HepG2 (cell line): ENCODE results near the gene MYL2. TPM values are rescaled to one million over a fixed set of nuclear protein-coding genes. Genes with fewer than 3 reads are reported as not detected.

Experiments used
- ATRX ChIP-seq: sonication (generic); formaldehyde crosslinking; IDR thresholded peaks from 2 replicates; pipeline ENCODE4 v1.4.0; 2020; ENCODE audit warnings: missing genetic modification reagents, borderline replicate concordance
- CENPX ChIP-seq: sonication (generic); formaldehyde crosslinking; IDR thresholded peaks from 2 replicates; pipeline ENCODE4 v1.9.0; 2021; ENCODE audit warnings: mild to moderate bottlenecking, missing genetic modification reagents, moderate library complexity
- DR1 ChIP-seq: sonication (generic); formaldehyde crosslinking; IDR thresholded peaks from 2 replicates; pipeline ENCODE4 v1.8.0; 2021; ENCODE audit warnings: mild to moderate bottlenecking, missing genetic modification reagents, inconsistent platforms
- ELF4 ChIP-seq: sonication (generic); formaldehyde crosslinking; IDR thresholded peaks from 2 replicates; pipeline ENCODE4 v1.5.0; 2020; ENCODE audit warnings: missing genetic modification reagents, mild to moderate bottlenecking, moderate library complexity, borderline replicate concordance
- MLX ChIP-seq: IDR thresholded peaks from 2 replicates; pipeline ENCODE4 v1.6.1; 2016
- MXI1 ChIP-seq: IDR thresholded peaks from 3 replicates; pipeline ENCODE4 v1.6.1; 2012; ENCODE audit warnings: low read depth, low read length, inconsistent platforms, borderline replicate concordance
- RBM22 ChIP-seq: fragments of 200-400 bp; formaldehyde crosslinking; optimal IDR thresholded peaks from 2 replicates; pipeline ENCODE3; 2017; ENCODE audit warnings: mild to moderate bottlenecking, low read length, moderate library complexity
- SETDB1 ChIP-seq: sonication (generic); formaldehyde crosslinking; IDR thresholded peaks from 2 replicates; pipeline ENCODE4 v1.5.1; 2020; ENCODE audit warnings: missing genetic modification reagents, mild to moderate bottlenecking, borderline replicate concordance
- XRCC5 ChIP-seq: fragments of 200-400 bp; formaldehyde crosslinking; optimal IDR thresholded peaks from 2 replicates; pipeline ENCODE3; 2017; ENCODE audit warnings: mild to moderate bottlenecking, low read length
- ZFP90 ChIP-seq: sonication (generic); formaldehyde crosslinking; IDR thresholded peaks from 2 replicates; pipeline ENCODE4 v1.8.0; 2022; ENCODE audit warnings: missing genetic modification reagents, mild to moderate bottlenecking, inconsistent platforms, borderline replicate concordance
- ZFP91 ChIP-seq: sonication (generic); formaldehyde crosslinking; IDR thresholded peaks from 2 replicates; pipeline ENCODE4 v1.9.0; 2022; ENCODE audit warnings: missing genetic modification reagents, mild to moderate bottlenecking, borderline replicate concordance
- ZNF142 ChIP-seq: sonication (generic); formaldehyde crosslinking; IDR thresholded peaks from 2 replicates; pipeline ENCODE4 v1.4.0; 2020; ENCODE audit warnings: missing genetic modification reagents
- ZNF18 ChIP-seq: sonication (generic); formaldehyde crosslinking; IDR thresholded peaks from 2 replicates; pipeline ENCODE4 v1.8.0; 2022; ENCODE audit warnings: mild to moderate bottlenecking, missing genetic modification reagents; ENCODE audit not compliant: insufficient replicate concordance
- ZNF180 ChIP-seq: sonication (generic); formaldehyde crosslinking; IDR thresholded peaks from 2 replicates; pipeline ENCODE4 v1.4.0; 2020; ENCODE audit warnings: low read depth, missing genetic modification reagents, borderline replicate concordance
- ZNF230 ChIP-seq: sonication (generic); formaldehyde crosslinking; IDR thresholded peaks from 2 replicates; pipeline ENCODE4 v1.4.0; 2020; ENCODE audit warnings: mild to moderate bottlenecking, missing genetic modification reagents
- ZNF337 ChIP-seq: sonication (generic); formaldehyde crosslinking; IDR thresholded peaks from 2 replicates; pipeline ENCODE4 v1.5.1; 2020; ENCODE audit warnings: missing genetic modification reagents, low read depth, mild to moderate bottlenecking, borderline replicate concordance
- ZNF354B ChIP-seq: sonication (generic); formaldehyde crosslinking; IDR thresholded peaks from 2 replicates; pipeline ENCODE4 v1.8.0; 2022; ENCODE audit warnings: mild to moderate bottlenecking, missing genetic modification reagents
- ZNF619 ChIP-seq: sonication (generic); formaldehyde crosslinking; IDR thresholded peaks from 2 replicates; pipeline ENCODE4 v1.4.0; 2020; ENCODE audit warnings: mild to moderate bottlenecking, missing genetic modification reagents
- ZNF674 ChIP-seq: sonication (generic); formaldehyde crosslinking; IDR thresholded peaks from 2 replicates; pipeline ENCODE4 v1.5.0; 2020; ENCODE audit warnings: low read depth, mild to moderate bottlenecking, missing genetic modification reagents
- ZNF713 ChIP-seq: sonication (generic); formaldehyde crosslinking; IDR thresholded peaks from 2 replicates; pipeline ENCODE4 v1.4.0; 2020; ENCODE audit warnings: mild to moderate bottlenecking, missing genetic modification reagents
- ZNF879 ChIP-seq: sonication (generic); formaldehyde crosslinking; IDR thresholded peaks from 2 replicates; pipeline ENCODE4 v1.8.1; 2023; ENCODE audit warnings: missing genetic modification reagents
- polyA plus RNA-seq, 8 experiments: library from polyadenylated mRNA; depleted of rRNA in 3 of 8; stranded (reverse) in 7 of 8; unstranded in 1 of 8; fragments of >200 nt; fragmentation: Illumina TruSeq in 4 of 8; extraction: Trizol in 4 of 8; gene quantifications; 2 replicates each; pipeline versions ENCODE4 v1.2.1 to v1.2.3, GENCODE V29; 2011 to 2016; ENCODE audit warnings: low read depth in 4 of 8, missing spikeins in 1 of 8, mixed read lengths in 1 of 8; ENCODE audit not compliant: insufficient read depth in 1 of 8
- total RNA-seq, 5 experiments: library from RNA; depleted of rRNA; stranded (reverse); fragments of >200 nt; fragmentation: Illumina TruSeq; extraction: Trizol; gene quantifications; 2 replicates each; pipeline ENCODE4 v1.2.3, GENCODE V29; 2016; ENCODE audit warnings: low read depth in 1 of 5

MYL2 gene
- total and polyA plus RNA-seq, 2 of the 13 experiments (the other 11 are each of a cell fraction or from before 2014, with no cell fraction given) = not detected

- 0 out of 2 replicates have a peak, but pooled peaks have one; percentile 16 for TF ChIP-seq ZFP91 (CRISPR knock-in tag)
- TF ChIP-seq CENPX = no peak
- TF ChIP-seq ATRX (CRISPR knock-in tag) = no peak
- no peak for TF ChIP-seq SETDB1
- TF ChIP-seq ZNF879 (CRISPR knock-in tag) = no peak
- no peak for TF ChIP-seq RBM22
- TF ChIP-seq ZFP90 (CRISPR knock-in tag) = no peak
- peak; percentile 53 for TF ChIP-seq XRCC5
- no peak for TF ChIP-seq ZNF230 (CRISPR knock-in tag)
- no peak for TF ChIP-seq MXI1
- TF ChIP-seq ZNF354B (CRISPR knock-in tag) = no peak
- TF ChIP-seq ZNF337 (CRISPR knock-in tag) = no peak
- TF ChIP-seq ZNF142 (CRISPR knock-in tag) = no peak
- TF ChIP-seq MLX (CRISPR knock-in tag) = no peak
- TF ChIP-seq ZNF18 (CRISPR knock-in tag) = no peak
- no peak for TF ChIP-seq ELF4 (CRISPR knock-in tag)
- TF ChIP-seq ZNF713 = no peak
- TF ChIP-seq DR1 (CRISPR knock-in tag) = no peak
- TF ChIP-seq ZNF180 (CRISPR knock-in tag) = no peak
- TF ChIP-seq ZNF674 (CRISPR knock-in tag) = no peak
- TF ChIP-seq ZNF619 = no peak
These were observed 16.8 kb upstream of the MYL2 start (continued) for GRCh38 chr12:110937104-110937641.
